Activated T-helper 1 cell treated with anti-CD3 and anti-CD28 coated beads, Interleukin-12 subunit alpha, Interleukin-12 subunit beta, Interleukin-2, Interleukin-4 antibody, amounts not matched to agents 30 ng/mL and 10 ng/mL and 1 ng/mL, durations not matched to agents 14 hours and 24 hours and 36 hours (primary cell): ENCODE data around the gene MAP1A. TPM values are rescaled to one million over a fixed set of nuclear protein-coding genes. Genes with fewer than 3 reads are reported as not detected.
"Not testable (repeated sequence)": the region's sequence is repeated elsewhere in the genome, so short reads cannot be mapped to it uniquely, and the experiment has no call there.

Source experiments
- DNase-seq: peaks from one replicate; pipeline ENCODE4 v3.0.0; 2021; ENCODE audit warnings: low spot score
- H3K27ac Mint-ChIP-seq: one replicate; pipeline ENCODE4 v1.8.0; 2021; ENCODE audit warnings: mild to moderate bottlenecking, mixed read lengths
- H3K27me3 Mint-ChIP-seq: one replicate; pipeline ENCODE4 v1.8.0; 2022; ENCODE audit warnings: mild to moderate bottlenecking, moderate library complexity, mixed read lengths; ENCODE audit not compliant: insufficient read depth
- H3K36me3 Mint-ChIP-seq: one replicate; pipeline ENCODE4 v1.8.0; 2021; ENCODE audit warnings: low read depth, mixed read lengths
- H3K4me1 Mint-ChIP-seq: one replicate; pipeline ENCODE4 v1.8.0; 2021; ENCODE audit warnings: low read depth, mixed read lengths
- H3K4me3 Mint-ChIP-seq: one replicate; pipeline ENCODE4 v1.8.0; 2021; ENCODE audit warnings: mild to moderate bottlenecking, moderate library complexity, mixed read lengths
- H3K9me3 Mint-ChIP-seq: one replicate; pipeline ENCODE4 v1.8.0; 2021; ENCODE audit warnings: mixed read lengths
- intact Hi-C: fragments of 100-400 bp; cut with micrococcal nuclease; formaldehyde crosslinking; loops from one replicate; pipeline ENCODE4 v1.15.1; 2024
- total RNA-seq: library from RNA; stranded (reverse); gene quantifications from 2 replicates; pipeline ENCODE4 v1.2.3, GENCODE V29; 2022

Gene MAP1A
- total RNA-seq, 1 donor from 2014 or later, result 2.2 TPM

DNA sequence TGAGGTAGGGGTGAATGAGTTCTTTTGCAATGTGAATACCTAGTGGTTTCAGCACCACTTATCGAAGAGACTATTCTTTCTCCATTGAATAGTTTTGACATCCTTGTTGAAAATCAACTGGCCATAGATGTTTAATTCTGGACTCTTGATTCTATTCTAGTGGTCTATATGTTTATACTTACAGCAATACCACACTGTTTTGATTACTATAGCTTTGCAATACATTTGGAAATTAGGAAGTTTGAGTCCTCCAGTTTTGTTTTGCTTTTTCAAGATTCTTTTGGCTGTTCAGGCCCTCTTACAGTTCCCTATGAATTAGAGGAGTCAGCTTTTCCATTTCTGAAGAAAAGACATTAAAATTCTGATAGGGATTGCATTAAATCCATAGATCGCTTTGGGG is 30.1 kb downstream of the MAP1A start:
- H3K4me1 Mint-ChIP-seq, result no peaks in the 10 kb centered on the region
- H3K9me3 Mint-ChIP-seq, result no peaks in the 10 kb centered on the region
- H3K27me3 Mint-ChIP-seq, result no peaks in the 10 kb centered on the region
- no peak for DNase-seq
- no peak overlapping the region for H3K4me3 Mint-ChIP-seq
- intact Hi-C loops, result no loop called here
- peaks cover 9% of the 10 kb centered on the region for H3K36me3 Mint-ChIP-seq
- no peak overlapping the region for H3K27ac Mint-ChIP-seq

DNA sequence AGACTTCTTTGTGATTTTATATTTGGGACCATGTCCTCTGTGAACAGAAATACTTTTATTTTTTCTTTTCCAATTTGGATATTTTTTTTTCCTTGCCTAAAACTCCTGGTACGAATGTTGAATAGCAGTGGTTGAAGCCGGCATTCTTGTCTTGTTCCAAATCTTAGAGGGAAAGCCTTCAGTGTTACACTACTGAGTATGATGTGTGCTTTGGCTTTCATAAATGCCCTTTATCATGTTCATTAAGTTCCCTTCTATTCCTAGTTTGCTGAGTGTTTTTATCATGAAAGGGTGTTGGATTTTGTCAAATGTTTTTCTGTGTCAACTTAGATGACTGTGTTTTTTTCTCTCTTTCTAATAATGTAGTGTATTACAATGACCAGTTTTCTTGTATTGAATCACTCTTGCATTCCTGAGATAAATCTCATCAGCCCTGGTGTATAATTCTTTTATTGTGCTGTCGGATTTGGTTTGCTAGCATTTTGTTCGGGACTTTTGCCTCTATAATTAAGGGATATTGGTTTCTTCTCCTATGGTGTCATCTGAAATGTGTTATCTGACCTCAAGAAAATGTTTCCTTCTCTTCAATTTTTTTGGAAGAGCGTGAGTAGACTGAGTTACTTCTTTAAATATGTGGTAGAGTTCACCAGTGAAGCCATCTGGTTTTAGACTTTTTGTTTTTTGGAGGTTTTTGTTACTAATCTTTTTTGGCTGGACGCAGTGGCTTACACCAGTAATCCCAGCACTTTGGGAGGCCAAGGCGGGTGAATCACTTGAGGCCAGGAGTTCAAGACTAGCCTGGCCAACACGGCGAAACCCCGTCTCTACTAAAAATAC is 33.3 kb downstream of the MAP1A start:
- intact Hi-C loops, result no loop called here
- DNase-seq, result no peak
- no peaks in the 10 kb centered on the region for H3K9me3 Mint-ChIP-seq
- no peaks in the 10 kb centered on the region for H3K4me1 Mint-ChIP-seq
- peaks cover 9% of the 10 kb centered on the region for H3K36me3 Mint-ChIP-seq
- H3K27me3 Mint-ChIP-seq, result no peaks in the 10 kb centered on the region
- no peak overlapping the region for H3K27ac Mint-ChIP-seq
- H3K4me3 Mint-ChIP-seq, result no peak overlapping the region

DNA sequence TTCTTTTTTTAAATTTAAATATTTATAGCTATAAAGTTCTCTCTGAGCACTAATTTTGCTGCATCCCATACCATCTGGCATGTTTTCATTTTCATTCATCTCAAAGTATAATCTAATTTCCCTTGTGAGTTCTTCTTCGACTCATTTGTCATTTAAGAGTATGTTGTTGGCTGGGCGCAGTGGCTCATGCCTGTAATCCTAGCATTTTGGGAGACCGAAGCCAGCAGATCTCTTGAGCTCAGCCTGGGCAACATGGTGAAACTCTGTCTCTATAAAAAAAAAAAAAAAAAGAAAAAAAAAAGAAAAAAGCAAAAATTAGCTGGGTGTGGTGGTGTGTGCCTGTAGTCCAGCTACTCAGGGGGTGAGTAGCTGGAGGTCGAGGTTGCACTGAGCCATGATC is 34.8 kb downstream of the MAP1A start:
- DNase-seq, result no peak
- no peaks in the 10 kb centered on the region for H3K4me1 Mint-ChIP-seq
- no peaks in the 10 kb centered on the region for H3K27me3 Mint-ChIP-seq
- no peaks in the 10 kb centered on the region for H3K9me3 Mint-ChIP-seq
- no peak overlapping the region for H3K4me3 Mint-ChIP-seq
- H3K36me3 Mint-ChIP-seq, result peaks cover 7% of the 10 kb centered on the region
- intact Hi-C loops, result no loop called here
- no peak overlapping the region for H3K27ac Mint-ChIP-seq

DNA sequence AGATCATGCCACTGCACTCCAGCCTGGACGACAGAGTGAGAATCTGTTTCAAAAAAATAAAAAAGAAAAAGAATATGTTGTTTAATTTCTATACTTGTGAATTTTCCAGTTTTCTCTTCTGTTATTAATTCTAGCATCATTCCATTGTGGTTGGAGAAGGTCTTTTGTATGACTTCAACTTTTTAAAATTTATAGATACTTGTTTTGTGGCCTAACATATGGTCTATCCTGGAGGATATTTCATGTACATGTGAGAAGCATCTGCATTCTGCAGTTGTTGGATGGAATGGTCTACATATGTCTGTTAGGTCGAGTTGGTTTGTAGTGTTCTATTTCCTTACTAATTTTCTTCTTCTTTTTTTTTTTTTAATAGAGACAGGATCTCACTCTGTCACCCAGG is 35.6 kb downstream of the MAP1A start:
- Mint-ChIP-seq H3K9me3 (no peaks in the 10 kb centered on the region), H3K27ac (no peak overlapping the region), H3K27me3 (no peaks in the 10 kb centered on the region), H3K4me3 (no peak overlapping the region), H3K4me1 (no peaks in the 10 kb centered on the region), H3K36me3 (peaks cover 7% of the 10 kb centered on the region)
- DNase-seq, result no peak
- intact Hi-C loops, result no loop called here

DNA sequence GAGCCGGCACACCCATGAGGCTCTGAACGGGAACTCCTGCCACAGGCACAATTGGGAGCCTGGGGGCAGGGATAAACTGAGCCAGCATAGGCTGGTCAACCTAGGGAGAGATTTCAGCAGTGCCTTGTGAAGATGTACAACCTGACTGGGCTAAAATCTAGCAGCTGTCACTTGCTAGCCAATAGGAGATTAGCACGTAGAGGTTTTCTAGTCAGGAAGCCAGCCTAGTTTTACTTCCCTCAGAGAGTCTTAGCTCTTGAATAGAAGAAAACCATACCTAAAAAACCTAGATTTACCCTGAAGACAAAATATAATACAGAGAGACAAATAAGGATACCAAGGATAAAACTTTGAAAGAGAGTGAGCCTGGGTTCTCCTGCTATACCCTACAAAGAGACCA is 45.3 kb downstream of the MAP1A start:
- H3K9me3 Mint-ChIP-seq, intact Hi-C loops, H3K4me3 Mint-ChIP-seq, H3K27ac Mint-ChIP-seq, DNase-seq, H3K36me3 Mint-ChIP-seq, H3K27me3 Mint-ChIP-seq: not testable (repeated sequence)
- H3K4me1 Mint-ChIP-seq, result peaks cover 10% of the 10 kb centered on the region

DNA sequence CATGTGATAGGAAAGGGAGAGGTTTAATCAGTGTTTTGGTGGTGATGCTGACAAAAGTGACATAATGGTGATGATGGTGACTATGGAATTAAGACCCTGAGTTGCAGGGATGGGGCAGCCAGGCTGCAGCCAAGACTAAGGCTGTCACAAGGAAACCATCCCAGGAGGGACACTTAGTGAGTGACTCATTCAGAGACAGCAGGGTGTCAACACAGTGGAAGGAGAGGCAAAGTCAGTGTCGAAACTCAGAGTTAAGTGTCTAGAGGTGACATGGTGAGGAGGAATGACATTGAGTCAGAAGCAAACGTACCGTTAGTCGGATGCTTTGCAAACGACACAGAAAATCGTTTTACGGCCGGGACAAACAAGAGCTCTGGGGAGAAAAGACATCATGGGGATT is 46.4 kb downstream of the MAP1A start:
- H3K4me1 Mint-ChIP-seq, H3K27ac Mint-ChIP-seq, intact Hi-C loops, DNase-seq, H3K27me3 Mint-ChIP-seq, H3K9me3 Mint-ChIP-seq, H3K4me3 Mint-ChIP-seq, H3K36me3 Mint-ChIP-seq: not testable (repeated sequence)

DNA sequence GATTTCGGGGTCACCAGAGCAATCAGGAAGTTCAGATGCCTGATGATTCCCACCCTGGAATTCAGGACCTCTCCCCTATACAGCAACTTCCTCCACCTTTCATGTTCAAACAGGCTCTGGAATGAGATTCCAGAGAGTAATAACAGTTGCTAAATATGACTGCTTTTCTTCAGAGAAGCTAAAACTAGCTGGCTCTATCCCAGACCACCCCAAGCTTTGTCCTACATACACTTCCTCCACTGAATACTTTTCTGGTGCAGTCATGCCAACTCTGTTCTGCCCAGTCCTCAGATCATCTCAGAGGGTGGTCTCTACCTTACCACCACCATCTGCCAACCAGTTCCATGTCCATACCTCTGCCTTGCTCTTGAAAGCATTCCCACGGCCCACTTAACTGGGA is 49.2 kb downstream of the MAP1A start:
- intact Hi-C loops, H3K36me3 Mint-ChIP-seq, H3K4me1 Mint-ChIP-seq, H3K4me3 Mint-ChIP-seq, H3K27me3 Mint-ChIP-seq, H3K27ac Mint-ChIP-seq, H3K9me3 Mint-ChIP-seq, DNase-seq: not testable (repeated sequence)

DNA sequence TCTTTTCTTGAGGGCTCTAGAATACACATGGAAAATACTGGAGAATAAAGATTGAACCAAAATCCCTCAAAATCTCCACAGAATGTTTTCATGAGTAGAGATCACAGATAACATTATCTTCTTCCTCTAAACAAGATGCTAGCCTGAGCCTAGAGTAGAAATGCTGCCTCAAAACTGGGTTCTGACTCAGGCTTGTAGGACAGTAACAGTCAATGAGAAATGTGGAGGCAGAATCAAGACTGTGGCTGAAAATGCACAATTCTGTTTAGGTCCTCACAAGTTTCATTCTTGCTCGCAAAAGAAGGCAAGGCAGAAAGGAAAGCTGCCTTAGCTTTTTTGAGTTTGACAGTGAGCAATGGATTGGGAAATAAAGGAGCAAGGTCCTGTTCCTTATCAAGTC is 57.2 kb downstream of the MAP1A start:
- DNase-seq, H3K4me1 Mint-ChIP-seq, H3K9me3 Mint-ChIP-seq, H3K4me3 Mint-ChIP-seq, H3K27ac Mint-ChIP-seq, H3K36me3 Mint-ChIP-seq, intact Hi-C loops, H3K27me3 Mint-ChIP-seq: not testable (repeated sequence)

Other genes starting within 250 kb of the MAP1A start
- not detected in 2 replicates for gene TGM7, start 215.4 kb upstream of the MAP1A start, total RNA-seq
- 15.4 and 15.7 TPM in 2 replicates for gene LCMT2, start 187.0 kb upstream of the MAP1A start, total RNA-seq
- gene ZSCAN29, start 146.6 kb upstream of the MAP1A start, total RNA-seq, result 32.9 and 34.9 TPM in 2 replicates
- 46.5 and 47.2 TPM in 2 replicates for gene TUBGCP4, start 146.5 kb upstream of the MAP1A start, total RNA-seq
- gene TP53BP1, start 24.5 kb upstream of the MAP1A start, total RNA-seq, result 44.1 and 46.1 TPM in 2 replicates
- 64.1 and 74.6 TPM in 2 replicates for gene PPIP5K1, start 72.6 kb downstream of the MAP1A start, total RNA-seq
- 0.44 and 0.86 TPM in 2 replicates for gene CKMT1B, start 76.4 kb downstream of the MAP1A start, total RNA-seq
- gene STRC, start 101.2 kb downstream of the MAP1A start, total RNA-seq, result 0.23 and 0.32 TPM in 2 replicates
- 8.1 and 8.9 TPM in 2 replicates for gene CATSPER2, start 131.2 kb downstream of the MAP1A start, total RNA-seq
- gene CKMT1A, start 176.3 kb downstream of the MAP1A start, total RNA-seq, result 0.15 and 0.16 TPM in 2 replicates
- 299 and 303 TPM in 2 replicates for gene PDIA3, start 228.8 kb downstream of the MAP1A start, total RNA-seq